ENCODE data around the gene OR8D1. TPM values are rescaled to one million over a fixed set of nuclear protein-coding genes. Genes with fewer than 3 reads are reported as not detected.

Gene OR8D1
- polyA plus RNA-seq, 1 donor from 2014 or later, result not detected

GRCh38 chr11:124339396-124340141 lies 25.8 kb upstream of the OR8D1 start:
- no peak overlapping the region for H3K27ac ChIP-seq (ENCODE audit: low read length)
- TF ChIP-seq CTCF (IDR thresholded peaks at IDR 0.05; ENCODE audit: poor library complexity, severe bottlenecking), result no peak
- no peak for TF ChIP-seq SMC3 (conservative IDR thresholded peaks at IDR 0.05; ENCODE audit: poor library complexity)
- no peak overlapping the region for H3K9ac ChIP-seq (ENCODE audit: low read length)
- no peaks in the 10 kb centered on the region for H3K9me2 ChIP-seq (ENCODE audit: insufficient read depth, low read length)
- no peaks in the 10 kb centered on the region for H3F3A ChIP-seq (ENCODE audit: insufficient read depth, low read length, poor library complexity, severe bottlenecking)
- no peaks in the 10 kb centered on the region for H3K27me3 ChIP-seq (ENCODE audit: insufficient read depth, low read depth, low read length)
- no peaks in the 10 kb centered on the region for H3K79me2 ChIP-seq (replicated peaks; ENCODE audit: insufficient read depth, low read length)
- H3K36me3 ChIP-seq (ENCODE audit: insufficient read depth, low read length), result no peaks in the 10 kb centered on the region
- no peaks in the 10 kb centered on the region for H3K9me3 ChIP-seq (ENCODE audit: low read length)
- H2AFZ ChIP-seq (ENCODE audit: low read depth, low read length), result no peak overlapping the region
- no peaks in the 10 kb centered on the region for H4K20me1 ChIP-seq (ENCODE audit: insufficient read depth)
- H3K4me2 ChIP-seq (ENCODE audit: low read length), result no peak overlapping the region
- H3K4me3 ChIP-seq (ENCODE audit: low read length), result no peak overlapping the region

- Histone ChIP-seq H3K79me2 (replicated peaks; ENCODE audit: insufficient read depth, low read length) (no peaks in the 10 kb centered on the region), H3K27ac (ENCODE audit: low read length) (no peak overlapping the region), H3K9me2 (ENCODE audit: insufficient read depth, low read length) (no peaks in the 10 kb centered on the region), H3K9me3 (ENCODE audit: low read length) (no peaks in the 10 kb centered on the region), H4K20me1 (ENCODE audit: insufficient read depth) (no peaks in the 10 kb centered on the region), H3K4me2 (ENCODE audit: low read length) (no peak overlapping the region), H3K36me3 (ENCODE audit: insufficient read depth, low read length) (no peaks in the 10 kb centered on the region), H3F3A (ENCODE audit: insufficient read depth, low read length, poor library complexity, severe bottlenecking) (no peaks in the 10 kb centered on the region), H3K9ac (ENCODE audit: low read length) (no peak overlapping the region), H2AFZ (ENCODE audit: low read depth, low read length) (no peak overlapping the region), H3K4me3 (ENCODE audit: low read length) (no peak overlapping the region), H3K27me3 (ENCODE audit: insufficient read depth, low read depth, low read length) (no peaks in the 10 kb centered on the region)
- TF ChIP-seq REST (IDR thresholded peaks at IDR 0.05; ENCODE audit: borderline replicate concordance), result no peak
- TF ChIP-seq EZH2 (IDR thresholded peaks at IDR 0.05; ENCODE audit: borderline replicate concordance, insufficient read depth, low read length, poor library complexity, severe bottlenecking), result no peak
- TF ChIP-seq POLR2AphosphoS5 (IDR thresholded peaks at IDR 0.05), result no peak
- TF ChIP-seq RAD21 (conservative IDR thresholded peaks at IDR 0.05), result no peak
- no peak for TF ChIP-seq CTCF (IDR thresholded peaks at IDR 0.05; ENCODE audit: poor library complexity, severe bottlenecking)
- no peak for TF ChIP-seq EP300 (conservative IDR thresholded peaks at IDR 0.05; ENCODE audit: poor library complexity, severe bottlenecking)
- TF ChIP-seq TAF1 (IDR thresholded peaks at IDR 0.05; ENCODE audit: low read depth), result no peak
Observed at GRCh38 chr11:124331873-124332272, 18.1 kb upstream of the OR8D1 start.
